H7 (cell line): ENCODE measurements around the gene ASCC2. TPM values are rescaled to one million over a fixed set of nuclear protein-coding genes. Genes with fewer than 3 reads are reported as not detected.
"Not testable (repeated sequence)": the region's sequence is repeated elsewhere in the genome, so short reads cannot be mapped to it uniquely, and the experiment has no call there.

ENCODE experiments used
- DNase-seq: peaks from one replicate; pipeline ENCODE4 v3.0.0; 2012
- H3K27me3 ChIP-seq: 2 replicates; pipeline ENCODE4 v1.6.0; 2011; ENCODE audit warnings: mild to moderate bottlenecking, low read length; ENCODE audit not compliant: control insufficient read depth, insufficient read depth
- H3K36me3 ChIP-seq: replicated peaks from 2 replicates; pipeline ENCODE4 v1.5.1; 2011; ENCODE audit warnings: low read length; ENCODE audit not compliant: control insufficient read depth, insufficient read depth
- H3K4me3 ChIP-seq: 2 replicates; pipeline ENCODE4 v1.5.1; 2011; ENCODE audit warnings: low read depth, mild to moderate bottlenecking, control low read depth, low read length, moderate library complexity; ENCODE audit not compliant: insufficient read depth
- total RNA-seq: library from RNA; depleted of rRNA; stranded (reverse); fragments of >200 nt; shearing (Covaris generic); gene quantifications from 2 replicates; pipeline ENCODE4 v1.2.3, GENCODE V29; 2014

ASCC2 gene
- total RNA-seq, 1 experiment from 2014 or later = 26.7 TPM

DNA sequence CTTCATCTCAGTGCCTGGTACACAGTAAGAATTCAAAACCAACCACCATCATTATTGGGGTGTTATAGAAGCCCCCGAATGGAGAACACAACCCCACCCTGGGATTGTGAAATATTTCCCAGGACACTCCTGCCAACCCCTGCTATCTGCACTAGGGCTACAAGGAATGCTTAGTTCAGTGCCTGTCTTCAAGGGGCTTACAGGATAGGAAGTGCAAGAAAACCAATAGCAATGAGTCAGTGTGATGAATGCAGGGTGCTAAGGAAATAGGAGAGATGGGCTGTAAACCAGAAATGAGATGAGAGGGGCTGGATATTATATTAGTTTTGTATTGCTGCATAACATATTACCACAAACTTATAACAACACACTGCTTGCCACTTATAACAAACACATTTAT, 965 bp upstream of the ASCC2 start:
- H3K36me3 ChIP-seq = no peaks in the 10 kb centered on the region; the same call in 1 of the 2 replicates
- H3K27me3 ChIP-seq = no peaks in the 10 kb centered on the region
- no peak for DNase-seq
- H3K4me3 ChIP-seq = no peak overlapping the region

DNA sequence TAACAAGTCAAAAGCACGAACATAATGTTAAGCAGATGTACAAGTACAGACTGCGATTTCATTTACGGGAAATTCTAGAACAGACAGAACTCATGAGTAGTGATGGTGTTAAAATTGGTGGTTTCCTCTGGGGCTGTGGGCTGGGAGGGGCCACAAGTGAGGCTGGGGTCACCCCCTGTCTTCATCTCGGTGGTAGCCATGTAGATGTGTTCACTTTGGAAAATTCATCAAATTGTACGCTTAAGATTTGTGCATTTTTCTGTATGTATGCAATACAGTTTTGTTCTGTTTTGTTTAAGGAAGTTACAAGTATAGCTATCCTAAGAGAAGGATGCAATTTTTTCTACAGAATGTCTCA, 504 bp upstream of the ASCC2 start:
- Histone ChIP-seq H3K36me3 (no peaks in the 10 kb centered on the region; the same call in 1 of the 2 replicates), H3K27me3 (no peaks in the 10 kb centered on the region), H3K4me3 (peak overlapping the region; percentile 9; the same call in 1 of the 2 replicates)
- DNase-seq = peak; percentile 3

DNA sequence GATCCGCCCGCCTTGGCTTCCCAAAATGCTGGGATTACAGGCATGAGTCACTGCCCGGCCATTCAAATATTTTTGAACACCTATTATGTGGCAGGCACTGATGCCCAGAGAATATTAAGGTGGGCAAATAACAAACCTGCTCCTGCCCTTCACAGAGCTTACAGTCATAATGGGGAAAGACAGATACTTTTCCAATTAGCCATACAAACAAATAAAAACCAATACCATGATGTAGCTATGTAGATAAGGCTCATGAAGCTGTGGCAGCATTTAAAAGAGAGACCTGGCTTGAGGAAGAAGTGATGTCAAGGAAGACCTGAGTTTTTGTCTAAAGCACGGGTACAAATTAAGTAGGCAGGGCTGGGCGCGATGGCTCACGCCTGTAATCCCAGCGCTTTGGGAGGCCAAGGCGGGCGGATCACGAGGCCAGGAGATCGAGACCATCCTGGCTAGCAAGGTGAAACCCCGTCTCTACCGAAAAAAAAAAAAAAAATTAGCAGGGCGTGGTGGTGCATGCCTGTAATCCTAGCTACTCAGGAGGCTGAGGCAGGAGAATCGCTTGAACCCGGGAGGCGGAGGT, 1.2 kb downstream of the ASCC2 start:
- not testable (repeated sequence) for H3K4me3 ChIP-seq, H3K36me3 ChIP-seq, H3K27me3 ChIP-seq
- peak; percentile 2 for DNase-seq

DNA sequence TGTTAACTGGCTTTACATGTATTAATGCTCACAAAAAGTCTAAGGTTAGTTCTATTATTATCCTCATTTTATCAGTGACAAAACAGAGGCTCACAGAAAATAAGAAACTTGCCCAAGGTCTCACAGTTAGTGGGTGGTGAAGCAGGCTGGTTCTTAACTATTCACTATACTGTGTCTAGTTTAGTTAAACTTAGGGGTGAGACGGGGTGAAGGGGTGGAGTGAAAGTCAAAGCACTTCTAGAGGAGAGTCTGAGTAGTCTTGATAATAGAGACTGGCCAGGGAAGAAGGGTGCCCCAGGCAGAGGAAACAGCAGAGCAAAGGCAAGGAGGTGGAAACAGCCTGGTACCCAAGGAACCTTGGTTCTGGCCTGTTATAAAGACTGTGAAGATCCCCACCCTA, 4.0 kb downstream of the ASCC2 start:
- Histone ChIP-seq H3K27me3 (no peaks in the 10 kb centered on the region), H3K4me3 (no peak overlapping the region), H3K36me3 (no peaks in the 10 kb centered on the region; the same call in 1 of the 2 replicates)
- no peak for DNase-seq

DNA sequence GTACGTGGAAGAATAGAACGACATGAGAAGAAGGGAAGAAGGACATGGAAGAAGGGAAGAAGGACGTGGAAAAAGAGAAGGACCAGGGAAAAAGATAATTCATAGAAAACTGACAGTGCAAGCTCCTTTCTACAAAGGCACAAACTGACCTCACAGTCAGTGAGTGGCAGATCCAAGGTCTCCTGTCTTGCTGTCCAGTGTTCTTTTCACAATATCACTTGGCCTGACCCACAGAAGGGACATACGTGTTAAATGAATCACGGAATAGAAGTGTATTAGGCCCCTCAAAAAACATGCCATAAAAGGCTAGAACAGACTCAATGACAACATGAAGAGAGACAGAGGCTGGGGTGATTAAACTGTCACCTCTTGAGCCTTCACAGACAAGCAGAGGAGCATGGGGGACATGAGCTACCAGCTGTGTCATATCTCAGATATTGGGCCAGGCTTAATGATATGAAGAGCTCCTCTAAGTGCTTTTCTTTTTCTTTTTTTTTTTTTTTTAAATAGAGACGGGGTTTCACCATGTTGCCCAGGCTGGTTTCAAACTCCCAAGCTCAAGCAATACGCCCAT, 4.6 kb downstream of the ASCC2 start:
- no peak overlapping the region for H3K4me3 ChIP-seq
- no peaks in the 10 kb centered on the region; the same call in 1 of the 2 replicates for H3K36me3 ChIP-seq
- DNase-seq = no peak
- H3K27me3 ChIP-seq = no peaks in the 10 kb centered on the region

DNA sequence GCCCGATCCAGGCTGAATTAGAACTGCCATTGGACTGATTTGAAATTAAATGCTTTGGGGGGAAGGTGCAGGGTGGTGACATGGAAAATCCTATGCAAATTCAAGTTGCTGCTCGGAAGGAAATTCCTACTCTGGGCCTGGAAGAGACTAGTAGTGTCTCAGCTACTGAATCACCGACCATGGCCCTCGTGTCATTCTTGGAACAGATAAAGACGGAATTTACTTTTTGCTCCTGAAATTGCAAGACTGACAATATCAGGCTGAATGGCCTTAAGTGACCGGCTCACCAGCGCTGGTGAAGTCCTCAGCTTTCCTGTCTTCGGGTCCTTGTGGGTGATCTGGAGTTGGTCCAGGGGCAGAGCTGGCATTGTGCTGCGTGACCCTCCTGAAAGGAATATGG, 6.1 kb downstream of the ASCC2 start:
- Histone ChIP-seq H3K27me3 (no peaks in the 10 kb centered on the region), H3K4me3 (no peak overlapping the region), H3K36me3 (no peaks in the 10 kb centered on the region; the same call in 1 of the 2 replicates)
- peak; percentile 1 for DNase-seq

DNA sequence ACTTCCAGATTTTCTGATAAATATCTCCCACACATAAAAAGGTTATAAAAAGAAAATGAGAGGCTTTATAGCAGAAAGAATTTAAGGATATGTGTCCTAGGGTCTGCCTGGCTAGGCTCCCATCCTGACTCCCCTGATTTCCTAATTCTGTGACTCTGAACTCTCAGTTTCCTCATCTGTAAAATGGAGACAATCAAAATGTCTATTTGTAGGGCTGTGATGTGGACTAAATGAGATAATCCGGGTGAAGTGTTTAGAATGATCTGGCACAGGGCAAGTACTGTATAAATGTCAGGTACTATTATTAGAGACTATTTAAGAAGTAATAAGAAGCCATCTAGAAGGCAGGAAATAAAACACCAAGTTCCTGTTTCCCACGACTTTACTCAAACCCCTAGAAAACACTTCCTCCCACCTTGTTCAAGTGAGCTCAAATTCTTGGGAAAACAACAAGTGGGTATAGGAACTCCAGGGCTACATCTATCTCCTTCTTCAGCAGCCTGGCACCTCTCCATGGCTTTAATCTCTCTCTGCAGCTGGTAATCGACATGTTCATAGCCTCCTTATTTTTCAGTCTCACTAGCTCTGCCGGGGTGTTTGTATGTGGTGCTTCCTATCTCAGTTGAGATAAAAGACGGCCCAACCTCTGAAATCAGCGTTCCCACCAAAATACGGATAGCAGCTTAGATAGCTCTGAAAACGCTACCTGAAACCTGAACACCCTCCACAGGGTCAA, 6.7 kb downstream of the ASCC2 start:
- no peak overlapping the region for H3K4me3 ChIP-seq
- H3K27me3 ChIP-seq = no peaks in the 10 kb centered on the region
- no peak for DNase-seq
- H3K36me3 ChIP-seq = no peaks in the 10 kb centered on the region; the same call in 1 of the 2 replicates

DNA sequence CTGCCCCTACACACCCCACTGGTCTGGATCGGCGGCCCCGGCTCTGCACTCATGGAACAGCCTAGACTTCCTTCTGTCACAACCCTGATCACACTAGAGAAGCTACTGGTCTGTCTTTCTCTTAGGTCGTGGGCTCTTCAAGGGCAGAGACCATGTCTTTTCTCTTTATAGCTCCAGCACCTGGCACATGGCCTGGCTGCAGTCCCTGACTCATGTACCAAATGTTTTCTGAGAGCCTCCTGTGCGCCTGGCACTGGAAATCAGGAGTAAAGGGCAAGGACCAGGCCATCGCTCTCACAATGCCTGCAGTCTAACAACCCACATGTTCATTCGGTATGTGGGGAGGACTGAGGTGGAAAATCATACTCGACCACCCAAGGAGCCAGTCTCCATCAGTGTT, 7.5 kb downstream of the ASCC2 start:
- no peak overlapping the region for H3K4me3 ChIP-seq
- DNase-seq = peak; percentile 1
- no peaks in the 10 kb centered on the region; the same call in 1 of the 2 replicates for H3K36me3 ChIP-seq
- no peaks in the 10 kb centered on the region for H3K27me3 ChIP-seq

DNA sequence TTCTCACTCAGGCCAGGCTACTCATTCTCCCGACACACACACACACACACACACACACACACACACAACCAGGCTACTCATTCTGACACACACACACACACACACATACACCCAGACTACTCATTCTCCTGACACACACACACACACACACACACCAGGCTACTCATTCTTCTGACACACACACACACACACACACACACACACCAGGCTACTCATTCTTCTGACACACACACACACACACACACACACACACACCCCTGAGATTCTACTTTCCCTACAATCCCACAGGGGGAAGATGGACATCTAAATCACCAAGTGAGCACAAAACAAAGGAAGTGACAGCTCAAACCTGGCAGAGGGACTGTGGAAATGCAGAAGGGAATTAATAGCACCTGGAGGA, 10.3 kb downstream of the ASCC2 start:
- H3K27me3 ChIP-seq, H3K4me3 ChIP-seq, H3K36me3 ChIP-seq, DNase-seq: not testable (repeated sequence)

DNA sequence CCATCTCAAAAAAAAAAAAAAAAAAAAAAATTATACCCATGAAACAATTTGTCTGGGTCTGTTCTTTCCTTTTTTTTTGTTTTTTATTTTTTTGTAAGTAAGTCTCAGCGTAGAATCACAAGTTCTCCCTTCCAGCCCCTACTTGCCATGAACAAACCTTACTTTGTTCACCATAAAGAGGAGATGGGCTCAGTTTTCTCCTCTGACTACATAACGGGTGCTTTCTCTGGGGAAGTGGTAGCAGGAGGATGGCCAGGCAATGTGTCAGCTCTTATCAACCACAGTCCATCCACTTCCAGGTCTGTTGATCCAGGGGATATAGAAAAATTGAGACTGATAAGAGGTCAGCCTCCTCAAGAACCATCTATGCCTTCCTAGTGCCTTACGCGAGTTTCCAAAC, 11.0 kb downstream of the ASCC2 start:
- peak; percentile 5 for DNase-seq
- Histone ChIP-seq H3K36me3 (peaks cover 3% of the 10 kb centered on the region), H3K4me3 (no peak overlapping the region), H3K27me3 (no peaks in the 10 kb centered on the region)

DNA sequence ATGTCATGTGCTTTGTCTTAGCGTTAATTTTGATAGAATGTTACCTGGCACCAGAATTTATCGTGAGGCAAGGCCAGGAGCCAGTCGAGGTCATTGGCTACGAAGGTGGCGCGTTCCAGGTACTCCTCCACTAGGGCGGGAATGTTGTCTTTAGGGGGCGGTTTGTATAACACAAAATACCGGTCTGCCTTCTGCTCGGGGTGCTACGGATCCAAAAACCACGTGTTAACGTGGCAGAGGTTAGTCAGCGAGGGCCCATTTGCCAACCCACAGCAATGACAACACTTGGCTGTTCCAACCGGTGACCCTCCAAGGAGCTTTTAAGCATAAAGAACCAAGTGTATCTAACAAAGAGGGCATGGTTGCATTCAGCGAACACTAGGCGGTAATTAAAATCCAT, 12.5 kb downstream of the ASCC2 start:
- peak; percentile 23 for DNase-seq
- Histone ChIP-seq H3K27me3 (no peaks in the 10 kb centered on the region), H3K4me3 (no peak overlapping the region), H3K36me3 (peaks cover 9% of the 10 kb centered on the region)

DNA sequence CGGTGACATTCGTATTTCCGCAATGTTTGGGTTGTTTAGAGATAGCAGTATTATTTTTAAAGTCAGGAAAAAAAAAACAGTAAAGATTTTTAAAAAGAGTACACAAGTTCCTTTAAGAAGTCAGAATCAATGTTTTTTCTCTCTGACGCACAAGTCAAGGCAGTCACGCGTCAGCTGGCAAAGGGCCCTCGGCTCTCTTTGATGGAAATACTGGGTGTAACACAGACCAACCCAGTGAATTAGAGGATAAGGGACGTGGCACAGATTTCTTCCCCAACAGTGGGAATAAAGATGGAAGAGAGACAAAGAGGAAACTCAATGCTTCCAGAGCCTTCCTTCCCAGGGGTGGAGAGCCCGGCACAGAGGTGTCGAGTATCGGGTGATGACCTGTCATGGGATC, 13.4 kb downstream of the ASCC2 start:
- DNase-seq = no peak
- Histone ChIP-seq H3K36me3 (peaks cover 9% of the 10 kb centered on the region), H3K4me3 (no peak overlapping the region), H3K27me3 (no peaks in the 10 kb centered on the region)

DNA sequence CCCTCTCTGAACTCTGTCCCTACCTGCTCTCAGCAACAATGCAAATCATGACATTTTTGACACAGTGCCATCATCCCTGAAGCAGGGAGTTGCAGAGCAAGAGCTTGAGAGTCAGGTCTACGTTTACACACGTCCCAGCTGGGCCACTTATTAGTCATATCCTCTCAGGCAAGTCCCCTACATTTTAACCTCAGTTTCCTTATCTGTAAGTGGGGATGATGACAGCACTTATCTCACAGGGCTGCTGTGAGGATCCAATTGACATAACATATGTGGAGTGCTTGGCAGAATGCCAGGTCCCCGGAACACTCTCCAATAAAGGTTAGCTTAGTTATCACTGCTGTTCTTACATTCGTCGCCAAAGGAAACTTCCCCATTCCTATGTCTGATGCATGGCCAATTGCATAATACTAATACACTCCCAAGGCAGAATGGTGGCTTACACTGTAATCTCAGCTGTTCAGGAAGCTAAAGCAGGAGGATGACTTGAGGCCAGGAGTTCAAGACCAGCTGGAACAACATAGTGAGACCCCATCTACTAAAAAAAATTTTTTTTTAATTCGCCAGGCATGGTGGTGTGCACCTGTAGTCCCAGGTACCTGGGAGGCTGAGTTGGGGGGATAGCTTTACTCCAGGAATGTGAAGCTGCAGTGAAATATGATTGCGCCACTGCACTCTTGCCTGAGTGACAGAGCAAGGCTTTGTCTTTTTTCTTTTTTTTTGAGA, 16.6 kb downstream of the ASCC2 start:
- no peak for DNase-seq
- Histone ChIP-seq H3K4me3 (no peak overlapping the region), H3K36me3 (peaks cover 12% of the 10 kb centered on the region), H3K27me3 (no peaks in the 10 kb centered on the region)

DNA sequence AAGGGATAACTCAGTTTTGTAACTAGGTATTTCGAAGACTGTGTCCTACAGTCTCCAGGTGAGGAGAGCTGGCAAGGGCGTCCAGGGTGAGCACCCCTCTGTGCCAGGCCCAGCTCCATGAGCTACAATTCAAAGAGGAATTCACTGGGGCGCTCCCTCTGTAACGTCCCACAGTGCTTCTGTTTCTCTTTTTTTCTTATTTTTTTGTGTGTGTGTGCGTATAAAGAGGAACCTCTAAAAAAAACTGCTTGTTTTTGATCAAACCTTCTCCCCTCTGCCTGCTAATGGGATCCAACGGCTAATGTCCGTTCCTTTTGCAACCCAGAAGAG, 17.1 kb downstream of the ASCC2 start:
- H3K4me3 ChIP-seq = no peak overlapping the region
- peaks cover 12% of the 10 kb centered on the region for H3K36me3 ChIP-seq
- H3K27me3 ChIP-seq = no peaks in the 10 kb centered on the region
- DNase-seq = no peak

DNA sequence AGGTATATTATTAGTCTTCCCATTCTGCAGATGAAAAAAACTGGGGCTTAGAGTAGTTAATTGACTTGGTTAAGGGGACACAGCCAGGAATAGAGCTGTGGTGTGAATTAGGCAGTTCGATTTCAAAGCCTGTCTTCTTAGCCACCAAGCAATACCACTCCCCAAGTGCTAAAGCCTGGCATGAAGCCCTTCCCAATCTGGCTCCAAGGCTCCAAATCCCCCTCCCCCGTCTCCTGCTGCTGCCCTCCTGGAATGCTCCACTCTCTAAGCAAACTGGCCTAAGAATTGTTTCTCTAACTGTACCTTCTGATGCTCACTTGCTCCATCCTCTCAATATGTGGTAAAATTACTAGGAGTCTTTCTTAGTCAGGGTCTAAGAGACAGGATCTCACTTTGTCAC, 18.6 kb downstream of the ASCC2 start:
- Histone ChIP-seq H3K27me3 (no peaks in the 10 kb centered on the region), H3K4me3 (no peak overlapping the region), H3K36me3 (peaks cover 14% of the 10 kb centered on the region)
- no peak for DNase-seq
